GM12878 (cell line): Measurements from ENCODE around the gene QPRT. TPM values are rescaled to one million over a fixed set of nuclear protein-coding genes. Genes with fewer than 3 reads are reported as not detected.

Source experiments
- ATAC-seq: fragments of 200-7000 bp; cut with Tn5 transposase; 3 replicates; pipeline ENCODE4 v1.9.1; 2020; ENCODE audit warnings: mild to moderate bottlenecking, moderate library complexity
- BruUV-seq: library from RNA; stranded (reverse); fragments of 400-500 nt; replicated peaks from 2 replicates; lab custom pipeline; 2021; lab: Mats Ljungman, UMichigan
- CTCF ChIA-PET: fragments of 300-600 bp; sonication (Branson Sonifier 250); formaldehyde crosslinking; extraction: SDS; loops from one replicate; lab custom pipeline; 2021; ENCODE audit warnings: inconsistent platforms; lab: Yijun Ruan, JAX
- POLR2A ChIA-PET: fragments of 350-600 bp; formaldehyde crosslinking; extraction: SDS; loops from one replicate; lab custom pipeline; 2021; ENCODE audit warnings: inconsistent platforms; lab: Charles Lee
- RAD21 ChIA-PET: fragments of 300-600 bp; sonication (Branson Sonifier 250); formaldehyde crosslinking; loops from one replicate; lab custom pipeline; 2023; ENCODE audit warnings: antibody characterized with exemption; ENCODE audit not compliant: unreplicated experiment; lab: Charles Lee
- SMC1A ChIA-PET: fragments of 300-600 bp; sonication (Branson Sonifier 250); formaldehyde crosslinking; loops from one replicate; lab custom pipeline; 2023; ENCODE audit not compliant: unreplicated experiment, uncharacterized antibody; lab: Charles Lee
- DNase-seq: peaks from one replicate; pipeline ENCODE4 v3.0.0-alpha.2; 2011; ENCODE audit warnings: low read depth, low spot score
- FAIRE-seq: peaks from 3 replicates; lab custom pipeline; 2011; peaks lifted over from hg19 to GRCh38; lab: Jason Lieb, UNC
- H2AFZ ChIP-seq: 2 replicates; pipeline ENCODE4 v1.6.0; 2011; ENCODE audit warnings: low read depth, low read length, control low read depth; ENCODE audit not compliant: control insufficient read depth
- H3K27ac ChIP-seq: 2 replicates; pipeline ENCODE4 v1.5.1; 2011; ENCODE audit warnings: control low read depth; ENCODE audit not compliant: control insufficient read depth, insufficient read depth
- H3K27me3 ChIP-seq, 2 experiments: replicated peaks in 1 of 2; 2 replicates each; pipeline versions ENCODE4 v1.6.0 to v1.6.1; 2011; ENCODE audit warnings: low read length in 1 of 2; ENCODE audit not compliant: control insufficient read depth in 2 of 2, insufficient read depth in 2 of 2
- H3K36me3 ChIP-seq, 2 experiments: 2 replicates each; pipeline ENCODE4 v1.5.1; 2011; ENCODE audit warnings: low read length in 1 of 2; ENCODE audit not compliant: control insufficient read depth in 2 of 2, insufficient read depth in 2 of 2
- H3K4me1 ChIP-seq: 2 replicates; pipeline ENCODE4 v1.6.1; 2011; ENCODE audit warnings: mild to moderate bottlenecking, low read length, moderate library complexity, mixed read lengths; ENCODE audit not compliant: control insufficient read depth, insufficient read depth
- H3K4me2 ChIP-seq: 2 replicates; pipeline ENCODE4 v1.6.0; 2011; ENCODE audit warnings: control low read depth; ENCODE audit not compliant: control insufficient read depth, insufficient read depth
- H3K4me3 ChIP-seq: fragments of 200-600 bp; sonication (generic); 2 replicates; pipeline ENCODE4 v1.5.1; 2016
- H3K79me2 ChIP-seq: 2 replicates; pipeline ENCODE4 v1.6.0; 2011; ENCODE audit warnings: low read length; ENCODE audit not compliant: control insufficient read depth, insufficient read depth
- H3K9ac ChIP-seq: 2 replicates; pipeline ENCODE4 v1.8.0; 2011; ENCODE audit warnings: low read length, control low read depth, mixed read lengths; ENCODE audit not compliant: control insufficient read depth, insufficient read depth
- H3K9me3 ChIP-seq: replicated peaks from 3 replicates; pipeline ENCODE4 v1.5.1; 2011; ENCODE audit warnings: mild to moderate bottlenecking, low read length; ENCODE audit not compliant: control insufficient read depth, insufficient read depth
- H4K20me1 ChIP-seq: 2 replicates; pipeline ENCODE4 v1.6.0; 2011; ENCODE audit not compliant: control insufficient read depth, insufficient read depth
- BRCA1 ChIP-seq: IDR thresholded peaks from 2 replicates; pipeline ENCODE4 v1.6.1; 2011; ENCODE audit warnings: low read depth, low read length, improper control_type of control experiment
- CREB1 ChIP-seq: IDR thresholded peaks from 2 replicates; pipeline ENCODE4 v1.6.1; 2012; ENCODE audit warnings: low read depth, mild to moderate bottlenecking, inconsistent platforms
- CREM ChIP-seq: IDR thresholded peaks from 2 replicates; pipeline ENCODE4 v1.6.1; 2014; ENCODE audit warnings: antibody characterized with exemption, low read depth
- FOXM1 ChIP-seq: IDR thresholded peaks from 2 replicates; pipeline ENCODE4 v1.6.1; 2012; ENCODE audit warnings: low read depth, mild to moderate bottlenecking, inconsistent platforms, low read length, moderate library complexity
- KDM1A ChIP-seq: fragments of 200-600 bp; sonication (generic); IDR thresholded peaks from 2 replicates; pipeline ENCODE4 v1.6.1; 2016; ENCODE audit warnings: borderline replicate concordance
- MEF2B ChIP-seq: fragments of 450-650 bp; IDR thresholded peaks from 2 replicates; pipeline ENCODE4 v1.6.1; 2018; ENCODE audit warnings: mild to moderate bottlenecking, moderate library complexity; ENCODE audit not compliant: partially characterized antibody, poor library complexity, severe bottlenecking
- NFXL1 ChIP-seq: fragments of 450-650 bp; IDR thresholded peaks from 2 replicates; pipeline ENCODE4 v1.6.1; 2017; ENCODE audit warnings: antibody characterized with exemption, mild to moderate bottlenecking, borderline replicate concordance
- NR2F1 ChIP-seq: fragments of 450-650 bp; conservative IDR thresholded peaks from 2 replicates; pipeline ENCODE4 v1.6.1; 2017; ENCODE audit warnings: mild to moderate bottlenecking
- PAX5 ChIP-seq: IDR thresholded peaks from 2 replicates; pipeline ENCODE4 v1.6.1; 2011; ENCODE audit warnings: low read depth, low read length, borderline replicate concordance
- RELB ChIP-seq: fragments of 450-650 bp; IDR thresholded peaks from 2 replicates; pipeline ENCODE4 v1.6.1; 2017; ENCODE audit warnings: low read depth, mild to moderate bottlenecking, moderate library complexity
- SIX5 ChIP-seq: IDR thresholded peaks from 2 replicates; pipeline ENCODE4 v1.6.1; 2011; ENCODE audit warnings: mild to moderate bottlenecking, low read depth, low read length, moderate library complexity; ENCODE audit not compliant: severe bottlenecking
- SMARCA5 ChIP-seq: fragments of 450-650 bp; IDR thresholded peaks from 2 replicates; pipeline ENCODE4 v1.6.1; 2017; ENCODE audit warnings: mild to moderate bottlenecking
- USF2 ChIP-seq: IDR thresholded peaks from 2 replicates; pipeline ENCODE4 v1.6.1; 2011; ENCODE audit warnings: low read depth, low read length, improper control_type of control experiment, borderline replicate concordance
- ZNF622 ChIP-seq: fragments of 450-650 bp; IDR thresholded peaks from 2 replicates; pipeline ENCODE4 v1.6.1; 2017; ENCODE audit warnings: mild to moderate bottlenecking, inconsistent platforms
- WGBS: methylation state at CpG from one replicate; pipeline ENCODE4 v1.1.6; 2016; ENCODE audit warnings: low lambda C conversion rate; ENCODE audit not compliant: insufficient replicate concordance, insufficient coverage; ENCODE audit errors: missing lambda C conversion rate; 5-methylcytosine and 5-hydroxymethylcytosine counted together
- in situ Hi-C: fragments of 300-500 bp; cut with MboI; formaldehyde crosslinking; loops from 9 replicates; pipeline ENCODE4 v1.14.3; 2018; ENCODE audit warnings: mixed read lengths
- intact Hi-C: fragments of 100-400 bp; cut with micrococcal nuclease; formaldehyde crosslinking; loops from one replicate; pipeline ENCODE4 v1.14.2; 2022; ENCODE audit not compliant: unreplicated experiment
- polyA plus RNA-seq, 11 experiments: library from polyadenylated mRNA; depleted of rRNA in 4 of 11; unstranded in 6 of 11; stranded (reverse) in 5 of 11; fragments of >200 nt; fragmentation: Nextera tagmentation in 4 of 11; fragmentation: Illumina TruSeq in 1 of 11; extraction: Ambion mirVana in 4 of 11; extraction: Trizol in 1 of 11; gene quantifications; 1 replicate in 1 of 11; 2 replicates in 10 of 11; pipeline versions ENCODE4 v1.2.1 to v1.2.3, GENCODE V29; 2011 to 2016; ENCODE audit warnings: inconsistent platforms in 2 of 11, missing spikeins in 2 of 11, low read depth in 1 of 11
- total RNA-seq, 4 experiments: library from RNA; depleted of rRNA in 3 of 4; stranded (reverse); fragments of >200 nt in 3 of 4; fragmentation: Illumina TruSeq in 1 of 4; extraction: Trizol in 1 of 4; gene quantifications; 2 replicates each; pipeline versions ENCODE4 v1.2.1 to v1.2.3, GENCODE V29; 2013 to 2021
- TF ChIP-seq, protein P1 (sequence below): IDR thresholded peaks from 2 replicates; pipeline ENCODE4 v1.6.1; 2011; ENCODE audit warnings: low read depth, mild to moderate bottlenecking, low read length, moderate library complexity, borderline replicate concordance; ENCODE audit errors: extremely low read depth
- TF ChIP-seq, protein P2 (sequence below): fragments of 450-650 bp; IDR thresholded peaks from 2 replicates; pipeline ENCODE4 v1.6.1; 2018; ENCODE audit warnings: mild to moderate bottlenecking, low read depth, moderate library complexity; ENCODE audit not compliant: partially characterized antibody

The QPRT gene
- total and polyA plus RNA-seq, 10 of the 15 experiments (the other 5 are each of a cell fraction or from before 2014, with no cell fraction given) = 2.7 to 43.0 (median 31.3) TPM

GRCh38 chr16:29710227-29711219 is 31.5 kb downstream of the QPRT start:
- no peak overlapping the region for H2AFZ ChIP-seq
- no peaks in the 10 kb centered on the region for H3K79me2 ChIP-seq
- no peaks in the 10 kb centered on the region; the same call in 2 of the 3 replicates for H3K9me3 ChIP-seq
- BruUV-seq = no TSS peak
- in situ Hi-C loops = no loop called here
- no peak overlapping the region for H3K4me3 ChIP-seq
- FAIRE-seq (peak; percentile 66), DNase-seq (no peak), ATAC-seq (peak; percentile 94)
- no peaks in the 10 kb centered on the region for H4K20me1 ChIP-seq
- H3K4me2 ChIP-seq = no peak overlapping the region
- no peak overlapping the region for H3K9ac ChIP-seq
- ChIA-PET SMC1A (interaction anchor here (0.7 to 1.8 kb wide), 7 partner anchors 19 to 69 kb away, joined by 3 to 7 read pairs (median 6); no protein-coding TSS in a partner anchor), RAD21 (interaction anchor here (0.6 to 1.3 kb wide), 5 partner anchors 10 to 107 kb away, joined by 3 to 8 read pairs (median 5); partner anchors contain the start of gene KIF22), CTCF (interaction anchor here (0.7 to 2.8 kb wide), 15 partner anchors 8 to 74 kb away, joined by 3 to 12 read pairs (median 4); partner anchors contain the start of gene QPRT), POLR2A (no interaction called here)
- no peaks in the 10 kb centered on the region; a peak in 1 of 4 replicates for H3K27me3 ChIP-seq
- H3K36me3 ChIP-seq = no peaks in the 10 kb centered on the region
- intact Hi-C loops = no loop called here
- H3K27ac ChIP-seq = no peak overlapping the region
- 38% methylated on average over 17 of the region's 17 CpGs for WGBS
- H3K4me1 ChIP-seq = peaks cover 9% of the 10 kb centered on the region
- TF ChIP-seq KDM1A (no peak), NFXL1 (no peak), ZNF622 (no peak), NR2F1 (peak; percentile 37; the same call in 1 of the 2 replicates), SIX5 (no peak), PAX5 (0 out of 2 replicates have a peak, but pooled peaks have one; percentile 29), CREM (0 out of 2 replicates have a peak, but pooled peaks have one; percentile 15), MEF2B (no peak), USF2 (peak; percentile 66), SMARCA5 (peak; percentile 67; the same call in 1 of the 2 replicates), RELB (no peak), BRCA1 (no peak), CREB1 (0 out of 2 replicates have a peak, but pooled peaks have one; percentile 22), FOXM1 (peak; percentile 36; the same call in 1 of the 2 replicates)
- TF ChIP-seq, protein P1, sequence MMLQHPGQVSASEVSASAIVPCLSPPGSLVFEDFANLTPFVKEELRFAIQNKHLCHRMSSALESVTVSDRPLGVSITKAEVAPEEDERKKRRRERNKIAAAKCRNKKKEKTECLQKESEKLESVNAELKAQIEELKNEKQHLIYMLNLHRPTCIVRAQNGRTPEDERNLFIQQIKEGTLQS = peak; percentile 62; the same call in 1 of the 2 replicates
- TF ChIP-seq, protein P2, sequence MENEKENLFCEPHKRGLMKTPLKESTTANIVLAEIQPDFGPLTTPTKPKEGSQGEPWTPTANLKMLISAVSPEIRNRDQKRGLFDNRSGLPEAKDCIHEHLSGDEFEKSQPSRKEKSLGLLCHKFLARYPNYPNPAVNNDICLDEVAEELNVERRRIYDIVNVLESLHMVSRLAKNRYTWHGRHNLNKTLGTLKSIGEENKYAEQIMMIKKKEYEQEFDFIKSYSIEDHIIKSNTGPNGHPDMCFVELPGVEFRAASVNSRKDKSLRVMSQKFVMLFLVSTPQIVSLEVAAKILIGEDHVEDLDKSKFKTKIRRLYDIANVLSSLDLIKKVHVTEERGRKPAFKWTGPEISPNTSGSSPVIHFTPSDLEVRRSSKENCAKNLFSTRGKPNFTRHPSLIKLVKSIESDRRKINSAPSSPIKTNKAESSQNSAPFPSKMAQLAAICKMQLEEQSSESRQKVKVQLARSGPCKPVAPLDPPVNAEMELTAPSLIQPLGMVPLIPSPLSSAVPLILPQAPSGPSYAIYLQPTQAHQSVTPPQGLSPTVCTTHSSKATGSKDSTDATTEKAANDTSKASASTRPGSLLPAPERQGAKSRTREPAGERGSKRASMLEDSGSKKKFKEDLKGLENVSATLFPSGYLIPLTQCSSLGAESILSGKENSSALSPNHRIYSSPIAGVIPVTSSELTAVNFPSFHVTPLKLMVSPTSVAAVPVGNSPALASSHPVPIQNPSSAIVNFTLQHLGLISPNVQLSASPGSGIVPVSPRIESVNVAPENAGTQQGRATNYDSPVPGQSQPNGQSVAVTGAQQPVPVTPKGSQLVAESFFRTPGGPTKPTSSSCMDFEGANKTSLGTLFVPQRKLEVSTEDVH = no peak
